ENCODE measurements around the gene PFKL.

- no peak for TF ChIP-seq CTCF (IDR thresholded peaks at IDR 0.05)
- TF ChIP-seq POLR2AphosphoS5 (IDR thresholded peaks at IDR 0.05), result no peak
Measured at GRCh38 chr21:44253832-44254710, 45.8 kb upstream of the PFKL start.
